Measurements from ENCODE around the gene E4F1.

E4F1 gene

GRCh38 chr16:2206780-2207433 lies 16.5 kb upstream of the E4F1 start:
- DNase-seq: no peak

- no peak for DNase-seq
These were observed 15.5 kb upstream of the E4F1 start for GRCh38 chr16:2207872-2208271.

- no peak for DNase-seq
These were observed 15.1 kb upstream of the E4F1 start for GRCh38 chr16:2208308-2208707.

- DNase-seq: no peak
These were observed 14.6 kb upstream of the E4F1 start for GRCh38 chr16:2208772-2209171.

- no peak for DNase-seq
These were observed 14.0 kb upstream of the E4F1 start for GRCh38 chr16:2209258-2210008.

GRCh38 chr16:2210009-2210332 lies 13.4 kb upstream of the E4F1 start:
- no peak for DNase-seq

- no peak for DNase-seq
These were observed 12.7 kb upstream of the E4F1 start, which contains the start of gene BRICD5 for GRCh38 chr16:2210386-2211365. BRICD5 (minus strand) TSS chr16:2210863; CDS start chr16:2210833, 30 bp downstream.

- DNase-seq: no peak
These were observed 11.5 kb upstream of the E4F1 start for GRCh38 chr16:2211923-2212347.

GRCh38 chr16:2212362-2213324 lies 10.7 kb upstream of the E4F1 start:
- DNase-seq: no peak

GRCh38 chr16:2213817-2214718 lies 9.3 kb upstream of the E4F1 start:
- DNase-seq: no peak

- DNase-seq: no peak
These were observed 8.7 kb upstream of the E4F1 start, which contains the start of gene PGP for GRCh38 chr16:2214719-2214968. PGP (minus strand) TSS chr16:2214840; CDS start chr16:2214777, 63 bp downstream.

GRCh38 chr16:2216330-2216729 lies 7.1 kb upstream of the E4F1 start:
- no peak for DNase-seq

GRCh38 chr16:2223942-2224486 lies 623 bp downstream of the E4F1 start:
- DNase-seq: no peak

GRCh38 chr16:2226245-2226793 lies 2.9 kb downstream of the E4F1 start:
- no peak for DNase-seq

GRCh38 chr16:2226918-2227317 lies 3.5 kb downstream of the E4F1 start:
- no peak for DNase-seq

GRCh38 chr16:2228161-2228824 lies 4.9 kb downstream of the E4F1 start:
- DNase-seq: no peak

GRCh38 chr16:2229091-2229490 lies 5.7 kb downstream of the E4F1 start:
- no peak for DNase-seq

GRCh38 chr16:2229632-2230250 lies 6.3 kb downstream of the E4F1 start:
- DNase-seq: no peak

- DNase-seq: no peak
These were observed 7.0 kb downstream of the E4F1 start for GRCh38 chr16:2230376-2230775.

All from NCI-H1930 (cell line).